ENCODE measurements around the gene NTF3. TPM values are rescaled to one million over a fixed set of nuclear protein-coding genes. Genes with fewer than 3 reads are reported as not detected.

NTF3 gene
- total RNA-seq, 1 experiment from 2014 or later, result not detected

DNA sequence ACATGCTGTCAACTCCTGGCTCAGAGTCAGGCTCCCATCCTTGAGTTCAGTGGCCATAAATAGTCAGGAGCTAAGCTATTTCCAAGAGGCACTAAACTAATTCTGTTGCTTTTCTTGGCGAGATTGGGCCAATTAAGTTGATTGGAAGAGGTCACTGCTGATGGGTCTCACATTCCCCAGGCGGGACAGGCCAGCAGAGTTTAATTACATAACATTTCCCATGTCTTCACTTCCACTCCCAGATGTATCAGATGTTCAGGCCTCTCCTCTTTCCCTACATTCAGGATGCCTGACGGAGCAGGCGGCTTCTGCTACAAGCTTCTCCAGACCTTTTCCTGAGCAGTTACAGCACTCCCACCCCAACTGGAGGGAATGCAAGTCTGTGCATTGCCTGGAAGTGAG is 5.3 kb downstream of the NTF3 start:
- H3K27me3 ChIP-seq (ENCODE audit: low read length), result no peaks in the 10 kb centered on the region
- no peaks in the 10 kb centered on the region for H3K79me2 ChIP-seq (ENCODE audit: low read length)
- no peaks in the 10 kb centered on the region for H3K9me2 ChIP-seq (replicated peaks; ENCODE audit: insufficient read depth, low read length)
- H4K20me1 ChIP-seq (ENCODE audit: insufficient read depth, low read depth, low read length), result 0 out of 2 replicates have a peak, but pooled peaks cover 4% of the 10 kb centered on the region
- no peaks in the 10 kb centered on the region for H3K9me3 ChIP-seq (ENCODE audit: low read length)
- no peaks in the 10 kb centered on the region for H3K36me3 ChIP-seq (ENCODE audit: insufficient read depth, low read length)
- peaks cover 16% of the 10 kb centered on the region for H3K4me1 ChIP-seq (ENCODE audit: low read length)
- no peak overlapping the region for H3K9ac ChIP-seq (ENCODE audit: low read length)
- no peak overlapping the region for H2AFZ ChIP-seq (ENCODE audit: low read length)
- no peak overlapping the region for H3K27ac ChIP-seq (ENCODE audit: low read length)
- no peak for DNase-seq
- no peak overlapping the region for H3K4me2 ChIP-seq (ENCODE audit: low read depth, low read length, poor library complexity, severe bottlenecking)
- no peak overlapping the region for H3K4me3 ChIP-seq (ENCODE audit: low read length)

DNA sequence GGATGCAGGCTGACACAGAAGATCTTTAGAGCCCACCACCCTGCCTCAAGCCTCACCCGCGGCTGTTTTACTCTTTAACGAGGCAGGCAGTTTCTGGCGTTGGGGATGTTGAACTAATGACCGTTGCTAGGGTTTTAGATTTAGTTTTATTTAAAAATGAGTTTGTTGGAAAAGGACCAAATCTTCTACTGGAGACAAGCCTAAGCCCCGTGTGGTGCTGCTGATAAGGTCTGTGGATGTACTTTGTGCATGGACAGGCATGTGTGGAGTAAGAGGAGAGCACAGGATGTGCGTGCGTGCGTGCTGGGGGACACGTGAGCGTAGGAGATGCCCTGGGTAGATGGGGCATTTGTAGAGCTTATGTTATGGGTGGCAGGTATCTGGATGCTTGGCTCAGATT is 5.7 kb downstream of the NTF3 start:
- Histone ChIP-seq H3K79me2 (ENCODE audit: low read length) (no peaks in the 10 kb centered on the region), H2AFZ (ENCODE audit: low read length) (no peak overlapping the region), H3K9ac (ENCODE audit: low read length) (no peak overlapping the region), H3K9me3 (ENCODE audit: low read length) (no peaks in the 10 kb centered on the region), H3K4me1 (ENCODE audit: low read length) (peaks cover 16% of the 10 kb centered on the region), H3K27me3 (ENCODE audit: low read length) (no peaks in the 10 kb centered on the region), H3K27ac (ENCODE audit: low read length) (no peak overlapping the region), H3K4me3 (ENCODE audit: low read length) (no peak overlapping the region), H4K20me1 (ENCODE audit: insufficient read depth, low read depth, low read length) (0 out of 2 replicates have a peak, but pooled peaks cover 4% of the 10 kb centered on the region), H3K36me3 (ENCODE audit: insufficient read depth, low read length) (no peaks in the 10 kb centered on the region), H3K9me2 (replicated peaks; ENCODE audit: insufficient read depth, low read length) (no peaks in the 10 kb centered on the region), H3K4me2 (ENCODE audit: low read depth, low read length, poor library complexity, severe bottlenecking) (no peak overlapping the region)
- no peak for DNase-seq

DNA sequence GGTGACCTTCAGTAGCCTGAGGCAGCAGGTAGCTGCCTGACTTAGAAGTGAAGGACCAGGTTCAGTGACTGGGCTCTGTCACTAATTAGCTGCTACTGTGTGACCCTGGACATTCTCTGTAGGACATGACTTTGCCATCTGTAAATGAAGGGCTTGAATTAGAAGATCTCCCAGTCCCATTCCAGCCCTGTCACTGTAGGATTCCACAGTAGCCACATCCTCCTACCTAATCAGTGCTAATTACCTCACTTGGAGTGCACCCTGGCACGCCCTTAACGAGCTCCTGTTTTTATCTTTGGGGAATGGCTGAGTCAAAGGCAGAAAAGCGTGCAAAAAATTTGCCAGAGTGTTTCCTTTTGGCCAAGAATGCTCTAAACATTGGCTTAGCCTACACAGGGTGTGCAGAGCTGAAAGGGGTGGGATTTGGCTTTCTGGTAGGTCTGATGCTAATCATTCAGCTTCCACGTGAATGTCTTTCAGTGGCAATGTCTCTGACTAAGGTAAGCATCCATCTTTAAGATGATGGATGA is 6.8 kb downstream of the NTF3 start:
- no peaks in the 10 kb centered on the region for H3K36me3 ChIP-seq (ENCODE audit: insufficient read depth, low read length)
- no peaks in the 10 kb centered on the region for H3K9me2 ChIP-seq (replicated peaks; ENCODE audit: insufficient read depth, low read length)
- no peak overlapping the region for H3K4me3 ChIP-seq (ENCODE audit: low read length)
- H3K9me3 ChIP-seq (ENCODE audit: low read length), result no peaks in the 10 kb centered on the region
- H4K20me1 ChIP-seq (ENCODE audit: insufficient read depth, low read depth, low read length), result 0 out of 2 replicates have a peak, but pooled peaks cover 4% of the 10 kb centered on the region
- H3K27me3 ChIP-seq (ENCODE audit: low read length), result no peaks in the 10 kb centered on the region
- H2AFZ ChIP-seq (ENCODE audit: low read length), result no peak overlapping the region
- no peak overlapping the region for H3K4me2 ChIP-seq (ENCODE audit: low read depth, low read length, poor library complexity, severe bottlenecking)
- no peaks in the 10 kb centered on the region for H3K79me2 ChIP-seq (ENCODE audit: low read length)
- H3K9ac ChIP-seq (ENCODE audit: low read length), result no peak overlapping the region
- no peak overlapping the region for H3K27ac ChIP-seq (ENCODE audit: low read length)
- no peak for DNase-seq
- peaks cover 16% of the 10 kb centered on the region for H3K4me1 ChIP-seq (ENCODE audit: low read length)

DNA sequence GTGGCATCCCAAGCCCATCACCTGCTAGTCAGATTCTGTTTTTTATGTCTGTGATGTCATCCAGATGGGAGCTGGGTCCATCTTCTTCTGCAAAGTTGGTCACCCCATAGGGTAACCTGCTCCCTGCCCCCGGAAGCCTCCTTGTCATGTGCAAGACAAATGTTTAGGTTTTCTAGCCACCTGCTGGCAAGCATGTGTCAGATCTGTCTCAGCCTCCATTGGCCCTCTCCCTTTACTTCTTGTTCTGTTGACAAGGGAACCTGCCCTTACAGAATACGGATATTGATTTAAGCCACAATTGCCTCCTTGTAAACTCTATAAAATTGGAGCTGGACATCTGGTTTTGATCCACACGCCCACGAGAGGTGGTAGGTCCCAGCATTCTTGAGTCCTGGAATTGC is 7.5 kb downstream of the NTF3 start:
- no peak overlapping the region for H3K4me2 ChIP-seq (ENCODE audit: low read depth, low read length, poor library complexity, severe bottlenecking)
- H2AFZ ChIP-seq (ENCODE audit: low read length), result no peak overlapping the region
- peaks cover 16% of the 10 kb centered on the region for H3K4me1 ChIP-seq (ENCODE audit: low read length)
- no peaks in the 10 kb centered on the region for H3K9me2 ChIP-seq (replicated peaks; ENCODE audit: insufficient read depth, low read length)
- no peaks in the 10 kb centered on the region for H3K9me3 ChIP-seq (ENCODE audit: low read length)
- no peaks in the 10 kb centered on the region for H3K27me3 ChIP-seq (ENCODE audit: low read length)
- H3K4me3 ChIP-seq (ENCODE audit: low read length), result no peak overlapping the region
- 0 out of 2 replicates have a peak, but pooled peaks cover 4% of the 10 kb centered on the region for H4K20me1 ChIP-seq (ENCODE audit: insufficient read depth, low read depth, low read length)
- DNase-seq, result peak; percentile 50
- no peaks in the 10 kb centered on the region for H3K79me2 ChIP-seq (ENCODE audit: low read length)
- H3K9ac ChIP-seq (ENCODE audit: low read length), result no peak overlapping the region
- no peaks in the 10 kb centered on the region for H3K36me3 ChIP-seq (ENCODE audit: insufficient read depth, low read length)
- no peak overlapping the region for H3K27ac ChIP-seq (ENCODE audit: low read length)

DNA sequence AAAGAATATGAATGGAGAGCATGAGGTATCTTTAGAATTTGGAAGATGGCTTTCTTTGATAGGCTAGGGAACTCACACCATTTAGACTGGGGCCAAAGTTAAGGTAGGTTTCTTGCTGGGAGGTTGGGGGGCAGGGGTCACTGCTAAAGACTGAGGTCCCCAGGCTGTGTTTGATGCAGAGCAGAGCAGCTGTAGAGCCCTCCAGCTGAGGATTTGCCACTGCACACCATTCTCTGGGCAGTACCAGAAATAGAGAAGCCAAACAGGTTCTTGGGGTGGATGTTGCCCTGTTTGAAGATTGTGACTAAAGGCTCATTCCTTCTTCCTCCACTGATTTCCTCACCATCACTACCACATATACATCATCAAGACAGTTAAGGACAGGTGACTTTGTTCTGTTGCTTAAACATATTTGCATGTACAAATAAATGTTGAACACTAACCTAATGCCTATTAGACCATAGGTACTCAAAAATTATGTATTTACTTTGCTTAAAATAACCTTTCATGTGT is 7.9 kb downstream of the NTF3 start:
- no peaks in the 10 kb centered on the region for H3K9me3 ChIP-seq (ENCODE audit: low read length)
- no peaks in the 10 kb centered on the region for H3K36me3 ChIP-seq (ENCODE audit: insufficient read depth, low read length)
- no peaks in the 10 kb centered on the region for H3K79me2 ChIP-seq (ENCODE audit: low read length)
- H3K9me2 ChIP-seq (replicated peaks; ENCODE audit: insufficient read depth, low read length), result no peaks in the 10 kb centered on the region
- H3K4me2 ChIP-seq (ENCODE audit: low read depth, low read length, poor library complexity, severe bottlenecking), result no peak overlapping the region
- no peak overlapping the region for H2AFZ ChIP-seq (ENCODE audit: low read length)
- no peak overlapping the region for H3K9ac ChIP-seq (ENCODE audit: low read length)
- DNase-seq, result no peak
- no peak overlapping the region for H3K27ac ChIP-seq (ENCODE audit: low read length)
- H4K20me1 ChIP-seq (ENCODE audit: insufficient read depth, low read depth, low read length), result 0 out of 2 replicates have a peak, but pooled peaks cover 4% of the 10 kb centered on the region
- H3K4me1 ChIP-seq (ENCODE audit: low read length), result peaks cover 16% of the 10 kb centered on the region
- H3K4me3 ChIP-seq (ENCODE audit: low read length), result no peak overlapping the region
- H3K27me3 ChIP-seq (ENCODE audit: low read length), result no peaks in the 10 kb centered on the region

DNA sequence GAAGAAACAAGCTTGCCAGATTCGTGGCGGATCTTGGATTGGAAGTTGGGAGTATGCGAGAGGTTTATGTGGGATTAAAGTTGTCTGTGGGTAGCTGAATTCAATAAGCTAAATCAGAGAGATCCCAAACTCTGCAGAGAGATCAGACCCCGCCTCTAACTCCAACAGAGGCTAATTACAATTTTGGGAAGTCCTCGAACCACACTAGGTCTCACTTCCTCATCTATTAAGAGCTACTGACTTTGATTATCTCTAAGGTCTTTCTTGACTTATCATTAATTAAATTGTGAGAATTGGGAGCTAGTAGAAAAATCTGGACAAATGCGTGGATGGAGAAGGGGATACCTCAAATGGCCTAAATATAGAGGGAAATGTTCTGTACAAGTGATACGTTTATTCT is 9.1 kb downstream of the NTF3 start:
- Histone ChIP-seq H3K4me2 (ENCODE audit: low read depth, low read length, poor library complexity, severe bottlenecking) (no peak overlapping the region), H3K79me2 (ENCODE audit: low read length) (no peaks in the 10 kb centered on the region), H3K9ac (ENCODE audit: low read length) (no peak overlapping the region), H3K36me3 (ENCODE audit: insufficient read depth, low read length) (no peaks in the 10 kb centered on the region), H3K4me3 (ENCODE audit: low read length) (no peak overlapping the region), H3K27ac (ENCODE audit: low read length) (no peak overlapping the region), H4K20me1 (ENCODE audit: insufficient read depth, low read depth, low read length) (0 out of 2 replicates have a peak, but pooled peaks cover 4% of the 10 kb centered on the region), H3K4me1 (ENCODE audit: low read length) (peaks cover 16% of the 10 kb centered on the region), H3K27me3 (ENCODE audit: low read length) (no peaks in the 10 kb centered on the region), H3K9me2 (replicated peaks; ENCODE audit: insufficient read depth, low read length) (no peaks in the 10 kb centered on the region), H2AFZ (ENCODE audit: low read length) (no peak overlapping the region), H3K9me3 (ENCODE audit: low read length) (no peaks in the 10 kb centered on the region)
- no peak for DNase-seq

DNA sequence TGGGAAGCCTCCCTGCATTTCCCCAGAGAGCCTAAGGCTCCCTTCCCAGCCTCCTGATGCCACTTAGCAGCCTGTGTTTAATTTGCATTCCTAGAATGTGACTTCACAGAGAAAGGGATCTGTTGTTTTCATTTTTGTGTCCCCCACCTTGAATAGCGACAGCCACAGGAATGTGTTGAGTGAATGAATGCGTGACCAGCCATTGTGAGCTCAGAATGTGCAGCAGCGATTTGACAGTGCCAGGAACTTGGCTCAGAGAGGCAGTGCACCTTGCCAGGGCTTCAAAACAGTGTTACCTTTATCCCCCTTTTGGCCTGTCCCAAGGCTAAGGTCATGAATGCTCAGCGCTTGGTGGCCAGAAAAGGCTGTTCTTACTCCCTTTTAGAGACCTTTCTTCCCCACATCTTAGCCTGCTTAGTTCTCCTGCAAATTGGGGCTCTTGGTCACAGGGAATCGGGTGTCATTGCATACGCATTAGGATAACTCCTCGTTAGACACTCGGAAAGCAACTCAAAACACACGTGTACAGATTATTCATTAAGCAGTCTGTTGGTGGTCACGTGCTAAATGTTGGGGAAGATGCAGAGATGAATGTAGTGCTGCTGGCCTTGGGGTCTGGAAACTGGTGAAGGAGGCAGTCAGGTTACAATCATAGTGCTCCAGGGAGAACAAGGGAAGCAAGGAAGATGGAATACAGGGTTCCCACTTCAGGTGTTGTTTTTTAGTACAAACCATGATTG is 9.8 kb downstream of the NTF3 start:
- H3K36me3 ChIP-seq (ENCODE audit: insufficient read depth, low read length), result no peaks in the 10 kb centered on the region
- peaks cover 16% of the 10 kb centered on the region for H3K4me1 ChIP-seq (ENCODE audit: low read length)
- no peak overlapping the region for H3K4me2 ChIP-seq (ENCODE audit: low read depth, low read length, poor library complexity, severe bottlenecking)
- H2AFZ ChIP-seq (ENCODE audit: low read length), result no peak overlapping the region
- H4K20me1 ChIP-seq (ENCODE audit: insufficient read depth, low read depth, low read length), result 0 out of 2 replicates have a peak, but pooled peaks cover 4% of the 10 kb centered on the region
- no peak overlapping the region for H3K9ac ChIP-seq (ENCODE audit: low read length)
- no peaks in the 10 kb centered on the region for H3K79me2 ChIP-seq (ENCODE audit: low read length)
- no peaks in the 10 kb centered on the region for H3K27me3 ChIP-seq (ENCODE audit: low read length)
- H3K9me2 ChIP-seq (replicated peaks; ENCODE audit: insufficient read depth, low read length), result no peaks in the 10 kb centered on the region
- DNase-seq, result no peak
- H3K27ac ChIP-seq (ENCODE audit: low read length), result no peak overlapping the region
- H3K4me3 ChIP-seq (ENCODE audit: low read length), result no peak overlapping the region
- no peaks in the 10 kb centered on the region for H3K9me3 ChIP-seq (ENCODE audit: low read length)

DNA sequence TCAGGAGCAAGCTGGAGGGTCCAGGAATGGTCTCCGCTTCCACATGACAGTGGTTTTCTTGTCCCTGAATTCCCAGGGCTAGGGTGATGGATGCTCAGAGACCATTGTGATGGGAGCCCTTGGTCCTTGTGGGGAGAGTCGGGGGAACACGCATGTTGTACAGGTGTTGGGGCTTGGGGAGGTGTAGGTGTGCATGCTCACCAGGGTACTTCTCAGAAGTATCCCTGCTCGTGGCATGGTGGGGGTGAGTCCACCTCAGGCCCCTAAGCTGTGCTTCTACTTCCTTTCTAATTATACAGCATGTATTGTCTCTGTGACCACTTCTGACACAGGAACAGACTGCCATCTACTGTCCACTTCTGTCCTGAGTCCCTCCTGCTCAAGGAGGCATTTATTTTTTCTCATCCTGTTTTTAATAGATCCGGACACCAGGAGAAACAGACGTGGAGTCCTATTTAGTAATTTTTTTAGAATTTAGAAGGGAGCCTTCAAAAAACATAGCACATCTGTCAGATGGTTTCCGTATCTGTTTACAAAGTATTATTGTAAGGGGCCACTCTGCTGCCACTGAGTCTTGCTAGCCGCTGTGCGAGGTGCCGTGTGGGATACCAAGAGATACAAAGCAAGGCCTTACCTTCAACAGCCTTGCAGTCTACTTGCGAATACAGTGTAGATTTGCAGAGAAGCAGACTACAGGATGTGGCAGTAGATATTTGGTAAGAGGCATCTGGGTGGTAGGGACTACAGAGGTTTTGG is 10.5 kb downstream of the NTF3 start:
- Histone ChIP-seq H3K9me3 (ENCODE audit: low read length) (no peaks in the 10 kb centered on the region), H3K4me1 (ENCODE audit: low read length) (peaks cover 16% of the 10 kb centered on the region), H4K20me1 (ENCODE audit: insufficient read depth, low read depth, low read length) (0 out of 2 replicates have a peak, but pooled peaks cover 4% of the 10 kb centered on the region), H3K27ac (ENCODE audit: low read length) (no peak overlapping the region), H3K27me3 (ENCODE audit: low read length) (no peaks in the 10 kb centered on the region), H3K9me2 (replicated peaks; ENCODE audit: insufficient read depth, low read length) (no peaks in the 10 kb centered on the region), H3K4me3 (ENCODE audit: low read length) (no peak overlapping the region), H3K79me2 (ENCODE audit: low read length) (no peaks in the 10 kb centered on the region), H3K4me2 (ENCODE audit: low read depth, low read length, poor library complexity, severe bottlenecking) (no peak overlapping the region), H3K9ac (ENCODE audit: low read length) (no peak overlapping the region), H2AFZ (ENCODE audit: low read length) (no peak overlapping the region), H3K36me3 (ENCODE audit: insufficient read depth, low read length) (no peaks in the 10 kb centered on the region)
- DNase-seq, result peak; percentile 67
